GM21786 (cell line): ENCODE results near the gene CCT2.
A peak's percentile ranks its signal among the peaks of the same experiment; 100 is the strongest.

Experiments used
- ATAC-seq: cut with Tn5 transposase; IDR thresholded peaks from one replicate; pipeline ENCODE4 v1.9.1; 2021; ENCODE audit not compliant: unreplicated experiment

The CCT2 gene

GRCh38 chr12:69639400-69640016 is 54.2 kb downstream of the CCT2 start:
- peak; percentile 89 for ATAC-seq

GRCh38 chr12:69641546-69641945 is 56.3 kb downstream of the CCT2 start:
- ATAC-seq: no peak

- ATAC-seq: no peak
Measured at GRCh38 chr12:69642531-69642930, 57.3 kb downstream of the CCT2 start.

- ATAC-seq: no peak
Measured at GRCh38 chr12:69644511-69644910, 59.3 kb downstream of the CCT2 start.

GRCh38 chr12:69645031-69645430 is 59.8 kb downstream of the CCT2 start:
- no peak for ATAC-seq

- ATAC-seq: no peak
Measured at GRCh38 chr12:69647178-69647577, 61.9 kb downstream of the CCT2 start.

- ATAC-seq: no peak
Measured at GRCh38 chr12:69648476-69648875, 63.2 kb downstream of the CCT2 start.

- no peak for ATAC-seq
Measured at GRCh38 chr12:69649529-69649928, 64.3 kb downstream of the CCT2 start.
